GM12873 (cell line): ENCODE measurements around the gene MRGPRD.

ENCODE experiments used
- CTCF ChIP-seq: IDR thresholded peaks from 2 replicates; pipeline ENCODE4 v1.5.1; 2012; ENCODE audit warnings: low read depth, mild to moderate bottlenecking, moderate library complexity, low read length, control low read depth; ENCODE audit not compliant: insufficient read depth; ENCODE audit errors: missing control alignments

Gene MRGPRD

DNA sequence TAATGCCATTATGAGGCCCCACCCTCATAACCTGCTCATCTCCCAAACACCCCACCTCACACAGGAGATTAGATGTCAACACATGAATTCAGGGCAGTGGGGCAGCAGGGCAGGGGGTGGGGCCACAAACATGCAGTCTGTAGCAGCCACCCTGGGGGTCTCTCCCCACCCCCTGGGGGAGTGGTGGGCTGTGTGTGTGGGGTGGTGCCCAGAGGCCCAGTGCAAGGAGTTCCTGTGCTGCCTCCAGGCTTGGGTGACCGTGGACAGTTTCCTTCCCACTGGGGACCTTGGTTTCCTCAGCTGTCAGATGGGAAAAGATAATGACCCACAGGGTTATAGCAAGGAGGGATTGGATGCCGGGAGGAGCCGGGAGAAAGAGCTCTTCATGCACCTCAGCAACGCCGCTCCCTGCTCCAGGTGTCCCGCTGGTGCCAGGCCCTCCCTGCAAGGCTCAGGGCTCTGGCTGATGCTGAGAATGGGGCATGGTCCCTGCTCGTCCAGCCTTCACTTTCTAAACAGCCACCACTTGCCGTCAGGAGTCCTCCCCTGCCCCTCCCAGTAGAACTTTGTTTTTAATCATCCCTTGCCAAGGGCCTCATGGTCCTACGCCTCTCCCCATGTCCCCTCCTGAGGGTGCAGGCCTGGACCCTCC, 34.2 kb upstream of the MRGPRD start:
- no peak for TF ChIP-seq CTCF

DNA sequence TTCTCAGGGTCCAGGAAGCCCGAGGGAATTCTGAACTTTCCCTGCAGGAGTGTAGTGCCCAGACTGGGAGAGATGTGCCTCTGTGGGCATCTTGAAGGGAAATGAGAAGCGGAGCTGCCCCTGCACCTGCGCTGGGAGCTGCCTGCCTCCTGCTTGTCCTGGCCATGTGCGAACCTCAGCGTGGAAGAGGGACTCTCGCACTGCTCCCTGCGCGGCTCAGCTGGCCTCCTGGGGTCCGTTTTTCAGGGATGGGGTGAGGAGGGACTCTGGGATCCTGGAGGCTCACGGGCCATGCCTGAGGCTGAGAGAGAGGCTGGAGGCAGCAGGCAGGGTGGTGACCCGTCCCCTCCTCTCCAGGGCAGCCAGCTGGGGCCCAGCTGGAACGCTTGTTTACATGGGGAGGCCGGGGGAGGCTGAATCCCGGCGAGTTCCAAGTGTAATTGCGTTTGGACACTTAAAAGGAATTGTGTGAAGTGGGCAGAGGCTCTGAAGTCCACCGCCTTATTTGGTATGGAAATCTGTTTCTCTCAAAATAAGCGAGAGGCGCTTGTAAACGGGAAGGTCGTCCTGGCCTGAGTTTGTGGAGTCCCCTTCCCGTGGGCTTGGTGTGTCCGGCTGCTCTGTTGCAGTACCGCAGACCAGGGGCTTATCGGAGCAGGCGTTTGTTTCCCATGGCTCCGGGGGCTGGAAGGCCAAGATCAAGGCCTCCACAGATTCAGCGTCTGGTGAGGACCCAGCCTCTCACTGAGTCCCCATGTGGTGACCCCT, 33.5 kb upstream of the MRGPRD start:
- no peak for TF ChIP-seq CTCF

DNA sequence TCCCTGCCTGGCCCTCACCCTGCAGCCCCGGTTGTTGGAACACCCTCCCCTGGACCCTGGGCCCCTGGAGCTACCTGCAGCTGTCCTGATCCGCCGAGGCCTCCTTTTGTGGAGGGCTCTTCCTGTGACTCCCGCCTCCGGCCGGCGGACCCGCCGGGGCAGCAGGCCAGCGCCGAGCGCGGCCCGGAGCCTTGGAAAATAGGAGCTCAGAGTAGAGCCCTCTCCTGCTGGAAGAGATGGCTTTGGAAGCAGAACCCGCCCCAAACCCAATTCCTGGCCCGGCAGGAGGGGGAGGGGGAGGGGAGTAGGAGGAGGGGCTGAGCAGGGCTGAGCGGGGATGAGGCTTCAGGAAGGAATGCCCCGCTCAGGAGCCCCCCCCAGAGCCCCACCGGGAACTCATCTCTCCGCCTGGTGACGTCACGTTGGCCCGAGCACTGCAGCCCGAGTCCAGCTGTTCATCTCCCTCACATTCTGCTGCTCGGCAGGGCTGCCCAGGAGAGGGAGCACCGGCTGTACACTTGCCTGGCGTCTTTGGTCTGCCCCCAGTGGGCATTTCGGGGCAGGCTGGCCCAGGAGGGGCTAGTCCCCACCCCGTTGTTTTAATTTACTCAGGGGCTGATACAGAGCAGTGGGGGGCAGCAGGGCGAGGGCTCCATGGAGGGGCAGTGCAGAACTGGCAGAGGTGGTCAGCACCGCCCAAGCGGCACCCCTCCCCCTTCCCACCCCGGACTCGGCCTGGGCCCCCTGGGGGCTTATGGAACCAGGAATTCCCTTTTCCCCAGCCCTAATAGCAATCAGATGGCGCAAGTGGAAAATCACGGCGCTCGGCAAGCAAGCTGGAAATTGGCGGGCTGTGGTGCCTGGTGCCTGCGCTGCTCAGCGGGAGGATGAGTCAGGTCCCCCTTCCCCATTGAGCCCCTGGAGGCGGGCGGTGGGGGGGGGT, 32.5 kb upstream of the MRGPRD start, which contains the start of gene MRGPRF:
Gene MRGPRF (minus strand): TSS at position 238 of the 943 bp plus-strand sequence. CDS start 3,345 bp downstream, outside the sequence.
- peak; percentile 3 for TF ChIP-seq CTCF

DNA sequence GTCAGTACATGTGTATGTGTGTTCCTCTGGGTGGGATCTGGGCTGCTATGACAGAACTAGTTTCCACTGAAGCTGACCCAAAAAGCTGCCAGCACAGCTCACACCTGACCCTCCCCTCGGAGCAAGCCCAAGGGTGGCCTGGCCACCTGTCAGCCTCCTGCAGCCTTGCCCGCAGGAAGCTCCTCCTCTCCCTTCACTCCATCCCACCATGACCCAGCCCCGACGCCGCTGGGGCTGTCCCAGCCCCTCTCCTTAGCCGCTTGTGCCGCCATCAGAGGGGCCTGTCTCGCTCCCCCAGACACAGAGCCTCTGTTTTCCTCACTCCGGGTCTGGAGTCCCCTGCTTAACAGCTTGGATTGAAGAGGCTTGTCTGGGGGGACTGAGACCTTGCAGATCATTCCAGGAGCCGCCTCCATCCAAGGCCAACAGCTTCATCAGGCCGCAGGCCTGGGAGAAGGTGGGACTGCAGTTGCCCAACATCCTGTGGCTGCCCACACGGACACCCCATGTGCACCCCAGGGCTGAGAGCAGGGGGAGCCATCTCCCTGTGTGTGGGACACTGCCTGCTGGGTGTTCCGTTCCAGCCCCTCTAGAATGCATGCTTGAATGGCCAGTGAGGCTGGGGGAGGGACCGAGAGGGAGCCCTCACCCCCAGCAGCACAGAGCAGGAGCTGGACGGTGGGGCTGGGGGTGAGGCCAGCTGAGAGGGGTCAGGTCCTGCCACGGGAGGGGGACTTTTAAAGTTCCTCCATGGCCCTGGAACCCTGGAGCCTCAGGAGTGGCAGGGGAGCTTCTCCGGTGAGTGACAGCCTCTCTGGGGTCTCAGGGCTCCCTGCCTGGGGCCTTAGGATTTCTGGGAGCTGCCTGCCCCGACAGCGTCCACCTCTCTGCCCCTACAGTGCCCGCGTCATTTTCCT, 31.6 kb upstream of the MRGPRD start:
- no peak for TF ChIP-seq CTCF

GRCh38 chr11:69011624-69012091, 30.9 kb upstream of the MRGPRD start:
- TF ChIP-seq CTCF: no peak

GRCh38 chr11:69010964-69011623, 30.3 kb upstream of the MRGPRD start:
- no peak for TF ChIP-seq CTCF
